GM21825 (cell line): ENCODE results near the gene C1orf167.

Experiments
- ATAC-seq: cut with Tn5 transposase; IDR thresholded peaks from one replicate; pipeline ENCODE4 v1.9.1; 2021; ENCODE audit warnings: mild to moderate bottlenecking, moderate library complexity; ENCODE audit not compliant: unreplicated experiment

The C1orf167 gene

DNA sequence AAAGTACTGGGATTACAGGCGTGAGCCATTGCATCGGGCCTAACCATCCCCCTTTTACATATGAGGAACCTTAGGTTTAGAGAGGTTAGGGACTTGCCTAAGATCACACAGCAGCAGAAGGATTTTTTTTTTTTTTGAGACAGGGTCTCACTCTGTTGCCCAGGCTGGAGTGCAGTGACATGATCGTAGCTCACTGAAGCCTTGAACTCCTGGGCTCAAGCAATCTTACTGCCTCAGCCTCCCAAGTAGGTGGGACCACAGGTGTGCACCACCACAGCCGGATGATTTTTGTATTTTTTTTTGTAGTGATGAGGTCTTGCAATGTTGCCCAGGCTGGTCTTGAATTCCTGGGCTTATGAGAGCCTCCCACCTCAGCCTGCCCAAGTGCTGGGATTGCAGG is 2.2 kb upstream of the C1orf167 start:
- ATAC-seq = no peak

- ATAC-seq = no peak
These were observed 708 bp upstream of the C1orf167 start for GRCh38 chr1:11761285-11761684.

DNA sequence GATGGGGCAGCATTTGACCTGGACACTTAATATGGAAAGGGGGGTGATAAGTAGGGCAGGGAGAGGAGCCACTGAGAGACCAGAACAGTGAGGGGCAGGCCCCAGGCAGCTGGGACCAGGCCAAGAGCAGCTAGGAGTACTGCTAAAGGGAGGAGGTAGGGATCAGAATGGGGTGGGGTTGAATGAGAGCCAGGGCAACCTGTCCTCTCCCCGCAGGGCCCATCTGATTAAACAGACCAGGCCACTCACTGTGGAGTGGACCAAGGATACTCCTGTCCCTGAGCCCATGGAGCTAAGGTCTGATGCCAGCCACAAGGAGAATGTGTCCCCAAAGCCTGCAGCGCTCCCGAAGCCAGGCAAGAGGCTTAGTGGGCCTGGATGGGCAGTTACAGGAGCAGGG is 2.1 kb downstream of the C1orf167 start:
- ATAC-seq = no peak

DNA sequence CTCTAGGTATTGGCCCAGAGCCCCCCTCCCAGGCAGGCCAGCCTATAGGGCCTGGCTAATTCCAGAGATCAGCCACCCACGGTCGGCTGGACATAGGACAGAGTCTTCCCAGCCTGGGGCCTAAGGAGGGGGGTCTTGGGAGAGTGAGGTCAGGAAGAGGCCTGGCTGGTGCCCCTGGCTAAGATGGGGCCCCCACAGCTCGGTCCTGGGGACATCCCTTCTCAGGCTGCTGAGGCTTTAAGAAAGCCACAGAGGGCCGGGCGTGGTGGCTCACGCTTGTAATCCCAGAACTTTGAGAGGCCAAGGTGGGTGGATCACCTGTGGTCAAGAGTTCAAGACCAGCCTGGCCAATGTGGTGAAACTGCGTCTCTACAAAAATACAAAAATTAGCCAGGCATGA is 2.5 kb downstream of the C1orf167 start:
- no peak for ATAC-seq

- ATAC-seq = no peak
These were observed 3.9 kb downstream of the C1orf167 start for GRCh38 chr1:11765661-11766428.

GRCh38 chr1:11766429-11766776 is 4.4 kb downstream of the C1orf167 start:
- no peak for ATAC-seq

GRCh38 chr1:11767922-11768704 is 6.1 kb downstream of the C1orf167 start:
- ATAC-seq = no peak

DNA sequence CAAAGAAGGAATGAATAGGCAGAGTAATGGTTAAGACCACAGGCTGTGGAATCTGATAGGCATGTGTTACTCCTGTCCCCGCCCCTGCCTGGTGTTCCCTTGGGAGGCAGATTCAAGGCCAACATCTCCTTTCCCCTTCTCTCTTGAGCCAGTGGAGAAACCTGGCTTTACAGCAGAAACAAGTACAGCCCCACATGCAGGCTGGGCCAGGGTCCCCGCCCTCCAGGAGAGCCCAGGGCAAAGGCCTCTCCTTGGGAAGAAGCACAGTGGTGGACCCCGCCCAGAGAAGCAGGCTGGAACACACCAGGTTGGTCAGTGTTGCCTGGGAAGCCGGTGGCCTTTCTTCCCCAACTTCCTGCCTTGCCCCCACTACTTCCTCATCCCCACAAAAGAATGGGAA is 6.8 kb downstream of the C1orf167 start:
- ATAC-seq = no peak

- no peak for ATAC-seq
These were observed 7.3 kb downstream of the C1orf167 start for GRCh38 chr1:11769274-11769673.

DNA sequence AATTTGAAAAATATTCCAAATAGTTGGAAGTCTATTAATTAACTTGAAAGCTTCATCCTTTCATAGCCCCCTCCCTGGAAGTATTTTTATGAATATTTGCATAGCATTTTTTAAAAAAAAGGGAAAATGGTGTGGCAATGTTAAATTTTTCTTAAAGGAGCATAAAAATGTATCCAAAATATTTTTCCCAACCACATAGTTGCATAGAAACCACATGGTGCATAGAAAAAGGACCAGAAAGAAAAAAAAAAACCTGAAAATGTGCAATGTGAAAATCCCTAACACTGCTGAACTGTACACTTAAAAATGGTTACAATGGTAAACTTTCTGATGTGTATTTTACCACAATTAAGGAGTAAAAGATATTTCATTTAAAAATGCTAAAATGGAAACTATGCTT is 8.0 kb downstream of the C1orf167 start:
- ATAC-seq = no peak

- ATAC-seq = no peak
These were observed 9.6 kb downstream of the C1orf167 start for GRCh38 chr1:11771481-11772043.

DNA sequence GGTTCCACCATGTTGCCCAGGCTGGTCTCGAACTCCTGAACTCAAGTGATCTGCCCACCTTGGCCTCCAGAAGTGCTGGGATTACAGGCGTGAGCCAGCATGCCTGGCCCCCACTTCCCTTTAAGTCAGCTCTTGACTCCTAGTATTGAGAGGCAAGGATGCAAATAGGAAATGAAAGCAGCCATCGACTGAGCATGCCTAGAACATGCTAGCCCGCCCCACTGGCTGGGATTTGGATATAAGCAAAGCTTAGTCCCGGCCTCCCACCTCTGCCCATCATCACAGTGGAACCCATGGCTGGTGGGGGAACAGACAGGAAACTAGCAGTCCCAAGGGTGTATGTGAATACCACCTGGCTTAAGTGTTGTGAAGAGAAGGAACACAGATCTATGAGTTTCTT is 10.5 kb downstream of the C1orf167 start:
- no peak for ATAC-seq

DNA sequence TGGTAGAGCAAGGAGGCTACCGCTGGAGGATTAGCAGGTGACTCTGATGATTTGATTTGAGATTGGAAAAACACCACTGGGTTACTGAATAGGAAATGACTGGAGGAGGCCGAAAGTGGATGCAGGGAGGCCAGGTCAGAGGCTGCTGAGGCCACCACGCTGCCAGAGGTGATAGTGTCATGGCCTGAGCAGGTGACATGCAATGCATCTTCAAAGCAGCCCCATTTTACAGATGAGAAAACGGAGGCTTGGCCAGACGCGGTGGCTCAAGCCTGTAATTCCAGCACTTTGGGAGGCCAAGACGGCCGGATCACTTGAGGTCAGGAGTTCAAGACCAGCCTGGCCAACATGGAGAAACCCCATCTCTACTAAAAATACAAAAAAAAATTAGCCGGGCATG is 12.8 kb downstream of the C1orf167 start:
- ATAC-seq = no peak

DNA sequence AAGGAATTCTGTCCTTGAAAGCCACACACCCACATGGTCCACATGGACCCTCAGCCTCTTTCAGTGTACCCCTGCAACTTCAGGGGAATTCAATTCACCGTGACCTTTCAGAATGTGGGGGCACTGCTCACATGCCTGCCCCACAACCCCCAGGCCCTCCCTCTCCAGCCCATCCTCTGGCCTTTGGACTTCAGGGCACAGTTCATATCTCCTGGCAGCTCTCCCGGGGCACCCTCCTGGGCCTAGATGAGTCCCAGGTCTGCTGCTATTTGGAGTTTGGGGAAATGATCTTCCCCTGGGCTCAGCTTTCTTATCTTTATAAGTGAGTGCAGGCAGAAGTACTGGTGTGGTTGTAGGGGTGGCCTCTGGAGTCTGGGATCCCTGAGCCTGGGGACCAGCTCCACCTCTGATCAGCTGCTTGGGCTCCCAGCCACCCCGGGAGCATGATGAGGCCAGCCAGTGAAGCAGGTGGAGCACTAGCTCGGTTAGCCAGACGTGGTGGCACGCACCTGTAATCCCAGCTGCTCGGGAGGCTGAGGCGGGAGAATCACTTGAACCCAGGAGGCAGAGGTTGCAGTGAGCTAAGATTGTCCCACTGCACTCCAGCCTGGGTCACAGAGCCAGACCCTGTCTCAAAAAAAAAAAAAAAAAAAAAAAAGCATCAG is 15.8 kb downstream of the C1orf167 start:
- no peak for ATAC-seq

DNA sequence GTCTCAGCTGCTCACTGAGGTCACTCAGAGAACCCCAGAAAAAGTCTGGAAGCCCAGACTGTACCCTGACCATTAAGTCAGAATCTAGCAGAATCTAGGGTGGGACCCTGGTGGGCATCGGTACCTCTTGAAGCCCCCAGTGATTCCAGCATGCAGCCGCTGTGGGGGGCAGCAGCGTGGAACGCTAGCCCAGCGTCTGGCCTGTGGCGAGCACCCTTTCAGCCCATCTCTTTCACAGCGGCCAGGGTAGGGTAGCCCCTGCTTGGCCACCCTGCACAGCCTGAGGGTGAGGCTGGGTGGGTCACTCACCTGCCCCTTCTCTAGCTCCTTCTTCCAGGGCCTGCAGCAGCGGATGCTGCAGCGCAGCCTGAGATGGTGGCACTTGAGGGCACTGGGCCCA is 16.3 kb downstream of the C1orf167 start:
- no peak for ATAC-seq

- ATAC-seq = no peak
These were observed 17.0 kb downstream of the C1orf167 start for GRCh38 chr1:11778844-11779623.

DNA sequence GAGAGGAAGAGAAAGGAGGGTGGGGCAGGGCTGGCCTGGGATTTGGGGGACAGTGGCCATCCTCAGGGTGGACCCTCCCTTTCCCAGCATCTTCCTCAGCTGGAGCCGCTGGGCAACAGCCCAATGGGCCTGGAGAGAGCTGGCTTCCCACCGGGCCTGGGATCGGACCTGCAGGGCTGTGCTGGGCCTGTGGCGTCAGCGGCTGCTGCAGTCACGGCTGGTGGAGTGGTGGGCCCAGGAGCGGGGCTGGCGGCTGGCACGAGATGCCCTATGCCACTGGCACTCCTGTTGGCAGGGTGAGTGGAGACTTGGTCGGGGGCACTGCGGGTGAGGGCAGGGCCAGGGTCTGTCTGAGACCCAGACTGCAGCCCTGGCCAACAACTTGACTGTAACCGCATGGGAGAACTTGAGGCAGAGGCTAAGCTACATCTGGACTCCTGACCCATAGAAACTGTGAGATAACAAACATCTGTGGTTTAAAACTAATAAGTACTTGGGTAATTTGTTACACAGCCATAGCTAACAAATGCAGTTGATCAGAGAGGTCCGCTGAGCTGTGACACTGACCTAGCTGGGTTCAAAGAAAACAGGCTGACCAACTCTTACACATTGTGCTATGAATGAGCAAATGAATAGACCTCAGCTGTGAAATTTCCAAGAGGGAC is 17.9 kb downstream of the C1orf167 start:
- ATAC-seq = no peak

- no peak for ATAC-seq
These were observed 18.6 kb downstream of the C1orf167 start for GRCh38 chr1:11780380-11781147.

DNA sequence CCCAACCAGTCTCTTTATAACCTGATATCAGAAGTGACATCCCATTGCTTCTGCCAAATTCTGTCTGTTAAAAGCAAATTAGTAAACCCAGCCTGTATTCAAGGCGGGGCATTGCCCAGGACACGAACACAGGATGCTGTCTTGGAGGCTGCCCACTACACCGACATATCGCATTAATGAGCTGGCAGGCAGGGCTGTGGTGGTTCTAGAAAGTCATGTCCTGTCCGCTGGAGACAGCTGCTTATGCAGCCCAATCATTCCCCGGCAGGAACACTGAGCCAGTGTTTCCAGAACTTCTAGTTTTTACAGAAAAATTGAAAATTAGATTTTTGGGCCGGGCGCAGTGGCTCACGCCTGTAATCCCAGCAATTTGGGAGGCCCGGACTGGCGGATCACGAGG is 19.3 kb downstream of the C1orf167 start:
- no peak for ATAC-seq
